ENCODE results near the gene ST6GALNAC1. TPM values are rescaled to one million over a fixed set of nuclear protein-coding genes. Genes with fewer than 3 reads are reported as not detected.
"Not testable (repeated sequence)": the region's sequence is repeated elsewhere in the genome, so short reads cannot be mapped to it uniquely, and the experiment has no call there.

ST6GALNAC1 gene
- total RNA-seq, 1 experiment from 2014 or later: not detected

DNA sequence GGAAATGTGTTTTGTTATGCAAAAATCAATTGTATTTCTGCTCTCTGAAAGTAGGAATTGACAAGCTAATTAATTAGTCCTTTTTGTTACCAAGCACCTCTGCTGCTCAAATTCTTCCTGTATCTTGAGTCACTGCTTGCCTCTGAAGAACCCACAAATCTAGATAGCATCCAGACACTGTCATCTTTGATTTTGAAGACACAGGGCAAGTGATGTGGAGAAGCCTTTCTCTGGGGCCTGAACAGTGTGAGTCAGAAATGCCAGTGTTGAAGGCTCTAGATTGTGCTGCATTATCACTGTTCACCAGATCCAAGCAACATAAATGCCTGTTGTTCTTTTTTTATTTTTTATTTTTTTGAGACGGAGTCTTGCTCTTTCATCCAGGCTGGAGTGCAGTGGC is 10.9 kb upstream of the ST6GALNAC1 start:
- in situ Hi-C loops (cut with HindIII; ENCODE audit: low pct_unique_long_range_greater_than_20kb, low sequenced_read_pairs): no loop called here
- DNase-seq (ENCODE audit: low read depth): no peak

DNA sequence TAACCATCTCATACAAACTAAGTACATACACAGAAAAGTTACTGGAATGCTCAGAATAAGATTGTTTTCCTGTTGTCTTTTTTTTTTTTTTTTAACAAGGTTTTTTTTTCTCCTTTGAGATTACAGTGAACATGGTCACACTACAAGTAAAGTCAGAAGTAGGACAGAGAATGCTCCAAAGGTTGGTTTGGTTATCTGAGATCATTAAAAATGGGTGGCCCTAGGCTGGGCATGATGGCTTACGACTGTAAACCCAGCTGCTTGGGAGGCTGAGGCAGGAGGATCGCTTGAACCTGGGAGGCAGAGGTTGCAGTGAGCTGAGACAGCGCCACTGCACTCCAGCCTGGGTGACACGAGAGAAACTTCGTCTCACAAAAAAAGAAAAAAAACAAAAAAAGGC is 6.9 kb upstream of the ST6GALNAC1 start:
- in situ Hi-C loops (cut with HindIII; ENCODE audit: low pct_unique_long_range_greater_than_20kb, low sequenced_read_pairs): no loop called here
- no peak for DNase-seq (ENCODE audit: low read depth)

DNA sequence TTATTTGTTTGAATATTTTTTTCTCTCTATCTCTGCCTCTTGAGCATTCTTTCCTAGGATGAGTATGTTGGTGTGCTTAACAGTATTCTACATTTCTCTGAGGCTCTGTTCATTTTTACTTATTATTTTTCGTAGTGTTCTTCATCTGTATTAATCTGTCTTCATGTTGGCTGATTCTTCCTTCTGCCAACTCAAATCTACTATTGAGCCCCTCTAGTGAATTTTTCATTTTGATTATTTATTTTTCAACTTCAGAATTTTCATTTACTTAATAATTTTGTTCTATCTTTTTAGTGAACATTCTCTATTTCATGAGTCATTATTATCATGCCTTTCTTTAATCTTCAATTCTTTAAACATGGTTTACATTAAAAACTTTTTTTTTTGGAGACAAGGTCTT is 3.2 kb upstream of the ST6GALNAC1 start:
- DNase-seq (ENCODE audit: low read depth): no peak
- in situ Hi-C loops (cut with HindIII; ENCODE audit: low pct_unique_long_range_greater_than_20kb, low sequenced_read_pairs): no loop called here

DNA sequence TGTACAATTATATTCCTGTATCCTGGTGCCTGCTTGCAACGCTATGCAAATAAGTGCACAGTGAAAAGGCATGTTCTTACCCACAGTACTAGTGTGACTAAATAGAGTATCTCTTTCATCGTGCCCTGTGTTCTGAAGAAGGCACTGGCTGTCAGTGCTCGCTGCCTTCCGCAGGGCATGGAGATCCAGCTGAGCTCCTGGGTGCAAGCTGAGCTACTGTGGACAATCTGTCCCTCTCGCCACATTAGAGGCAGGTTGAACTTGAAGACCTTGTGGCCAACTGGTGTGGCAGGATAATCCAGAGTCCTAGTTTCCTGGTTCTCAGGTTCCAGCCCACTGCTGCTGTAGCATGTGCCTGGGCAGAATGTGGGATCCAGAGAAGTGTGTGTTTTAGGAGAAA is 1.9 kb upstream of the ST6GALNAC1 start:
- in situ Hi-C loops (cut with HindIII; ENCODE audit: low pct_unique_long_range_greater_than_20kb, low sequenced_read_pairs): no loop called here
- DNase-seq (ENCODE audit: low read depth): no peak

DNA sequence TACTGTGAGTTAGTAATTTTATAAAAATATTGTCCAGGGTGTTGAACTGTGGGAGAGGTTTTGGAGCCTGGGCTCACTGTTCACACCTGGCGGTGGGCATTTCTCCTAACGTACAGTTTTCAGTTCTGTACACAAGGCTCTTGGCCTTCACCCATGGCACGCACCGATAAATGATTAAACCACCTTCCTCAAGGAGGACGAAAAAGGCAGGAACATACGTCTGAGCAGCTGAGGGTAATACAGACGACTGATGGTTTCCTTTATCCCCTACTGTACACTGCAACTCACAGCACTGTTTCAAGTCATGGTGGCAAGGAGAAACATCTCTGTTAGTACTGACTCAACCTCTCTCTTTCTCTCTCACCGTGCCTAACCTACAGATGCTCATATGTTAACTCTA is 1.4 kb upstream of the ST6GALNAC1 start:
- in situ Hi-C loops (cut with HindIII; ENCODE audit: low pct_unique_long_range_greater_than_20kb, low sequenced_read_pairs): no loop called here
- DNase-seq (ENCODE audit: low read depth): no peak

- DNase-seq (ENCODE audit: low read depth): no peak
- in situ Hi-C loops (cut with HindIII; ENCODE audit: low pct_unique_long_range_greater_than_20kb, low sequenced_read_pairs): no loop called here
These were observed 563 bp downstream of the ST6GALNAC1 start for GRCh38 chr17:76642994-76643393.

DNA sequence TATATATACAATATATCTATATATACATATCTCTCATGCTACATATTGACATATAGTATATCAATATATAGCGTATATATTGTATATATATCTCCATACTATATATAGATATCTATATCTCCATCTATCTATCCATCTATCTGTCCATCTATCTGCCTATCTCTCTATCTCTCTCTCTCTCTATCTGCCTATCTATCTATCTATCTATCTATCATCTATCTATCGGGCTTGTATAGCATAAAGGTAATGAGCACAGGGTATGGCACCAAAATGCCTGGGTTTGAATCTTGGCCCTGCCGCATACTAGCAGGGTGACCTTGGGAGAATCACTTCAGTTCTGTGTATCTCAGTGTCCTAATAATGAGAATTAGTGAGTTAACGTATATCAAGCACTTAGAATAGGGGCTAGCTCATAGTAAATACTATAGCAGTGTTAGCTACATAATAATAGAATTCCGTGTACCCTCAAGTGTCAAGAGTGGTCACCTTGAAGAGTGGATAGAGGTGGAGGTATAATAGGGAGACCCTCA is 1.5 kb downstream of the ST6GALNAC1 start:
- no peak for DNase-seq (ENCODE audit: low read depth)
- in situ Hi-C loops (cut with HindIII; ENCODE audit: low pct_unique_long_range_greater_than_20kb, low sequenced_read_pairs): no loop called here

DNA sequence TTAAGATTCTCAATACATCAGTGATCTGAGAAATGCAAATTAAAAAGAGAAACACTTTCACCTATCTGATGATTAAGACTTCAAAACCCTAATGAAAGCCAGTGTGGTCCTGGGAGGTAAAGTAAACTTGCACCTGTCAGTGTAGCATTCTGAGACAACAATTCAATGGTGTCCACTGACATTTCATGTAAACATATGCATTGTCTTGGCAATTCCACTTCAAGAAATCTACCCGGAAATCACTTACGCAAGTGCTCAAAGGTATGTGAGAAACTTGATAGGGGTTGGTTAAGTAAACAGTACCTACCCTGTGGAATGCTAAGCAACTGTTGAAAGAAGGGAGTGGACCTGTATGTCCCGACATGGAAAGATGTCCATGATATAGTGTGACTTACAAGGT is 2.1 kb downstream of the ST6GALNAC1 start:
- DNase-seq (ENCODE audit: low read depth): peak; percentile 37
- in situ Hi-C loops (cut with HindIII; ENCODE audit: low pct_unique_long_range_greater_than_20kb, low sequenced_read_pairs): no loop called here

- in situ Hi-C loops (cut with HindIII; ENCODE audit: low pct_unique_long_range_greater_than_20kb, low sequenced_read_pairs): no loop called here
- DNase-seq (ENCODE audit: low read depth): peak; percentile 12
These were observed 2.8 kb downstream of the ST6GALNAC1 start for GRCh38 chr17:76640550-76641380.

GRCh38 chr17:76638263-76638662 is 5.3 kb downstream of the ST6GALNAC1 start:
- no peak for DNase-seq (ENCODE audit: low read depth)
- in situ Hi-C loops (cut with HindIII; ENCODE audit: low pct_unique_long_range_greater_than_20kb, low sequenced_read_pairs): no loop called here

- in situ Hi-C loops (cut with HindIII; ENCODE audit: low pct_unique_long_range_greater_than_20kb, low sequenced_read_pairs); DNase-seq (ENCODE audit: low read depth): not testable (repeated sequence)
These were observed 6.9 kb downstream of the ST6GALNAC1 start for GRCh38 chr17:76636486-76637206.

GRCh38 chr17:76635659-76636360 is 7.7 kb downstream of the ST6GALNAC1 start:
- in situ Hi-C loops (cut with HindIII; ENCODE audit: low pct_unique_long_range_greater_than_20kb, low sequenced_read_pairs): no loop called here
- DNase-seq (ENCODE audit: low read depth): no peak

- in situ Hi-C loops (cut with HindIII; ENCODE audit: low pct_unique_long_range_greater_than_20kb, low sequenced_read_pairs): no loop called here
- no peak for DNase-seq (ENCODE audit: low read depth)
These were observed 8.5 kb downstream of the ST6GALNAC1 start for GRCh38 chr17:76635039-76635438.

DNA sequence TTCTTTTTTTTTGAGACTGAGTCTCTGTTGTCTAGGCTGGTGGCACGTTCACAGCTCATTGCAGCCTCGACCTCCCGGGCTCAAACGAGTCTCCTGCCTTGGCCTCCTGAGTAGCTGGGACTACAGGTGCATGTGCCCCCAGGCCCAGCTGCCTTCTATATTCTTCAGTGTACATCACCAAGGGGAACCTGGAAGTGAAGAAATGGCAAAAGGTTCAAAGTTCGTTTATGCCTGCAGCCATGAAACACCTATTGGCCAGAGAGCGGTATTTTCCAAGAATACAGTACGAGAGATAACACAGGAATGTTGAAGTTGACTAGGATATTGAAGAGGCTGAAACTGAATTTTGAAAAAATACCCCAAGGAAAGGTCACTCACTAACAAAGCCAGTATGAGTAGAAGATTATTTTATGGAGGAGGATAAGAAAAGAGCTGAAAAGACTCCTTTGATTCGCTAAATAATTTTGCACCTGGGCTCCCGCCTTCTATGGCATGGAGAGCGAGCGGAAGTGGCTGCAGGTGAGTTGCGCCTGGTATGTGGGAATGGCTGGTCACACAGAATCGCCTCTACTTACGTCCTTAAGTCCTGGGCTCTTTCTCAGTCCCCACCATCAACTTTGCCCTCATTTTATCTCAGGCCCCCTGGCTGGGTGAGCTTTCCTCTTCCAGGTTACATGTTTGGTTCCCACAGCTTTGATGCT is 9.8 kb downstream of the ST6GALNAC1 start:
- DNase-seq (ENCODE audit: low read depth): no peak
- in situ Hi-C loops (cut with HindIII; ENCODE audit: low pct_unique_long_range_greater_than_20kb, low sequenced_read_pairs): no loop called here

DNA sequence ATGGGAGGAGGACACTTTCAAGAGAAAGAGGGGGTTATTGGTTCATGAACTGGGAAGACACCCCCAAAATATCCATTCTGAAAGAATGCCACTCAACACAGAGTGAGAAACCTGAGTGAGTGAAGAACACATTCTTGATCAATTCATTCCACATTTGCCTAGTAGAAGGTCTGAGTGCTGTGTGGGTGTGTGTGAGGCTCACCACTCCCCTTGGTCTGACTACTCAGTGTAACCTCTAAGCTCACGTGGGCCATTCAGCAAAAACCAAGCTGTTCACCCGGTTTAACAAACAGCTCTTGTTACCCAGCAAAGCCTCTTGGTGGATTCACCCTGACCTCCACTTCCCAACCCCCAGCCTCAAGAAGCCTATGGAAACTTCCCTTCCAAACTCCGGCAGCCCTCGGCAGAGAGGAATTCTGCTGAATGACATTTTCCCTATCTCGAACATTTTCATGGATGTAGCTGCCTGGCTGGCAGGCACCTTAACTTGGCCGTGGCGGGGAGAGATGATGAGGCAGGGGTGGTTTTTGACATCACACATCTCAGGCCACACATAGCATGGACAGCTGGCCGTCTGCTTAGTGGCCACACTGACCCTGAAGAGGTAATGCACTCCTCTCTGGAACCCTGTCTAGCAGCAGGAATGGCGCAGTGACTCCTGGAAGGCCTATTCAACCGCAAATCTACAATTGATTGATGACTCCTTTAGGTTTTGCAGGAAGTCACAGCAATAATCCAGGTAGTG is 11.6 kb downstream of the ST6GALNAC1 start:
- in situ Hi-C loops (cut with HindIII; ENCODE audit: low pct_unique_long_range_greater_than_20kb, low sequenced_read_pairs): no loop called here
- DNase-seq (ENCODE audit: low read depth): no peak

GRCh38 chr17:76630151-76630550 is 13.4 kb downstream of the ST6GALNAC1 start:
- in situ Hi-C loops (cut with HindIII; ENCODE audit: low pct_unique_long_range_greater_than_20kb, low sequenced_read_pairs): no loop called here
- no peak for DNase-seq (ENCODE audit: low read depth)

GRCh38 chr17:76627510-76627909 is 16.0 kb downstream of the ST6GALNAC1 start:
- in situ Hi-C loops (cut with HindIII; ENCODE audit: low pct_unique_long_range_greater_than_20kb, low sequenced_read_pairs): no loop called here

GRCh38 chr17:76626442-76626841 is 17.1 kb downstream of the ST6GALNAC1 start:
- in situ Hi-C loops (cut with HindIII; ENCODE audit: low pct_unique_long_range_greater_than_20kb, low sequenced_read_pairs): no loop called here
- no peak for DNase-seq (ENCODE audit: low read depth)

More at GRCh38 chr17:76627510-76627909, 16.0 kb downstream of the ST6GALNAC1 start:
- no peak for DNase-seq (ENCODE audit: low read depth)

Data from Caki2 (cell line).